KMS-11 (cell line): ENCODE measurements around the gene NRN1.
"Not testable (repeated sequence)": the region's sequence is repeated elsewhere in the genome, so short reads cannot be mapped to it uniquely, and the experiment has no call there.

Experiments
- H2AFZ ChIP-seq: fragments of 200-600 bp; sonication (generic); 2 replicates; pipeline ENCODE4 v1.6.1; 2016; ENCODE audit warnings: antibody characterized with exemption, mixed run types, low read depth
- H3K27ac ChIP-seq: fragments of 200-600 bp; sonication (generic); 2 replicates; pipeline ENCODE4 v1.6.1; 2016; ENCODE audit warnings: mild to moderate bottlenecking, mixed run types
- H3K27me3 ChIP-seq: fragments of 200-600 bp; sonication (generic); 2 replicates; pipeline ENCODE4 v1.6.1; 2017; ENCODE audit warnings: mild to moderate bottlenecking, low read depth, mixed run types, moderate library complexity; ENCODE audit not compliant: insufficient read depth
- H3K36me3 ChIP-seq: fragments of 200-600 bp; sonication (generic); 2 replicates; pipeline ENCODE4 v1.6.1; 2017; ENCODE audit warnings: mild to moderate bottlenecking, mixed run types; ENCODE audit not compliant: insufficient read depth
- H3K4me1 ChIP-seq: fragments of 200-600 bp; sonication (generic); 2 replicates; pipeline ENCODE4 v1.6.1; 2016; ENCODE audit warnings: mild to moderate bottlenecking, low read depth, mixed run types; ENCODE audit not compliant: poor library complexity, severe bottlenecking
- H3K4me2 ChIP-seq: fragments of 200-600 bp; sonication (generic); 2 replicates; pipeline ENCODE4 v1.7.0; 2016; ENCODE audit warnings: mild to moderate bottlenecking, mixed run types
- H3K4me3 ChIP-seq: fragments of 200-600 bp; sonication (generic); IDR thresholded peaks from 2 replicates; pipeline ENCODE4 v1.6.1; 2017; ENCODE audit warnings: low read depth, low read length, mixed read lengths; ENCODE audit not compliant: insufficient read depth
- H3K79me2 ChIP-seq: fragments of 200-600 bp; sonication (generic); 2 replicates; pipeline ENCODE4 v1.6.1; 2016; ENCODE audit warnings: low read depth, mixed run types; ENCODE audit not compliant: insufficient read depth
- H3K9ac ChIP-seq: fragments of 200-600 bp; sonication (generic); 2 replicates; pipeline ENCODE4 v1.6.1; 2016; ENCODE audit warnings: mild to moderate bottlenecking, mixed run types
- H4K20me1 ChIP-seq: fragments of 200-600 bp; sonication (generic); 2 replicates; pipeline ENCODE4 v1.6.1; 2016; ENCODE audit warnings: mild to moderate bottlenecking, mixed run types; ENCODE audit not compliant: insufficient read depth
- TF ChIP-seq, protein P1 (sequence below): fragments of 200-600 bp; sonication (generic); conservative IDR thresholded peaks from 2 replicates; pipeline ENCODE4 v1.6.1; 2017; ENCODE audit warnings: low read depth, mild to moderate bottlenecking, antibody characterized with exemption, low read length, moderate library complexity, mixed read lengths

The NRN1 gene

DNA sequence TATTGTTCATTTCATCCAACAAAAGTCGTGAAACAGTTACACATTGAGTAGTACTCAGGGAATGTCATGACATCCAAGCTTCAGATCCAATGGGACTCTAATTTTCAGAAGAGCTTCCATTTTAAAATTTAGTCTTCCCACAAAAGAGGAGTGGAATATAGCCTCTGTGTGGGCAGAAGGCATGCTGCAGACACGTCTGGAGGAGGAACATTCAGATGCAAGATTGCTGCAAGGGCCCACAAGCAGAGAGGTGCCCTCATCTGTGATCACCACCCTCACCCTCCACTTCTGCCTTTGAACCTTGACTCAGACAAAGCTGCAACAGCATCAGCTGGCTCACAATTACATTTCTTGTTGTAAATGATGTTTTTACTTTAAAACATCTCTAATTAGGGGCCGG is 29.9 kb downstream of the NRN1 start:
- TF ChIP-seq, protein P1, sequence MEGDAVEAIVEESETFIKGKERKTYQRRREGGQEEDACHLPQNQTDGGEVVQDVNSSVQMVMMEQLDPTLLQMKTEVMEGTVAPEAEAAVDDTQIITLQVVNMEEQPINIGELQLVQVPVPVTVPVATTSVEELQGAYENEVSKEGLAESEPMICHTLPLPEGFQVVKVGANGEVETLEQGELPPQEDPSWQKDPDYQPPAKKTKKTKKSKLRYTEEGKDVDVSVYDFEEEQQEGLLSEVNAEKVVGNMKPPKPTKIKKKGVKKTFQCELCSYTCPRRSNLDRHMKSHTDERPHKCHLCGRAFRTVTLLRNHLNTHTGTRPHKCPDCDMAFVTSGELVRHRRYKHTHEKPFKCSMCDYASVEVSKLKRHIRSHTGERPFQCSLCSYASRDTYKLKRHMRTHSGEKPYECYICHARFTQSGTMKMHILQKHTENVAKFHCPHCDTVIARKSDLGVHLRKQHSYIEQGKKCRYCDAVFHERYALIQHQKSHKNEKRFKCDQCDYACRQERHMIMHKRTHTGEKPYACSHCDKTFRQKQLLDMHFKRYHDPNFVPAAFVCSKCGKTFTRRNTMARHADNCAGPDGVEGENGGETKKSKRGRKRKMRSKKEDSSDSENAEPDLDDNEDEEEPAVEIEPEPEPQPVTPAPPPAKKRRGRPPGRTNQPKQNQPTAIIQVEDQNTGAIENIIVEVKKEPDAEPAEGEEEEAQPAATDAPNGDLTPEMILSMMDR: no peak
- no peaks in the 10 kb centered on the region for H3K36me3 ChIP-seq
- no peaks in the 10 kb centered on the region for H3K4me1 ChIP-seq
- H3K79me2 ChIP-seq: no peaks in the 10 kb centered on the region
- H3K27me3 ChIP-seq: no peaks in the 10 kb centered on the region
- no peak overlapping the region for H3K4me3 ChIP-seq
- no peak overlapping the region for H3K9ac ChIP-seq
- H2AFZ ChIP-seq: no peak overlapping the region
- no peak overlapping the region for H3K4me2 ChIP-seq
- no peak overlapping the region for H3K27ac ChIP-seq
- no peaks in the 10 kb centered on the region for H4K20me1 ChIP-seq

DNA sequence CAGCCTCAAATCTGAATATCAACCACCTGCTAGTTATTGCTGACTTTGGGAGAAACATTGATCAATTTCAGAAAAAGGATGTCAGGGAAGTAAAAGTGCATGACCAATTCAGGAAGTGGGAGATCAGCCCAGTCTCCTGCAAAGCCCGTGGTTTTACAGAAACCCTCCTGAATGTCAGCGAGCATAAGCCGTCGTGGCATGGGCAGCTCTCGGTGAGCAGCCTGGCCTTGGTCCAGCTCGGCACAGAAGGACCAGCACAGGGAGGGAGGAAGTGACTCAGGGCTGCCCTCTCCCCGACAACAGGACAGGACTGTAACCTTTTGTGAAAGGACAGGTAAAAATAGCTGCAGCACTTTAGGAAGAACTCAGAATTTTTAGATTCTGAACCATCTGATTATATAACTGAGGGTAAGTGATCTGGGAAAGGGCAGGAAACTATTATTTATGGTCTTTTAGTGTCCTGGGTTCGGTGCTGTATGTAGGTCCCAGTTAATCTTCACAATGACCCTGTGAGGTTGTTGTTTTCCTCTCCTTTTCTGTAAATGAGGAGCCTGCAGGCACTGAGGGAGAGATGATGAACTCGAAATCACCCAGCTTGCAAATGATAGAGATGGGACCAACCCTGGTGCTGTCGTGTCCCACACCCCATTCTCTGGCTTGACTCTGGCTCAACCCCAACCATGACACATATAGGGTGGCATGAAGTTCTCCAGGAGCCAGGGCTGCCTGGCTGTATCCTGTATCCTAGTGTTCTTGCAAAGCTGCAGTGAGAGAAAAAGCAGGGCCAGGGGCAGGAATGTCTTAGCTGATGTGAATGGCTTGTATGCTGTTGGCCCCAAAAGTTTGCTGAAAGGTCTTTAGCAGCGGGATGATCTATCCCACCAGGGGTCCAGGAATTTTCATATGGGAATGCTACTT is 37.6 kb downstream of the NRN1 start:
- H3K9ac ChIP-seq: no peak overlapping the region
- H3K4me2 ChIP-seq: no peak overlapping the region
- no peaks in the 10 kb centered on the region for H4K20me1 ChIP-seq
- no peak overlapping the region for H3K27ac ChIP-seq
- H3K36me3 ChIP-seq: no peaks in the 10 kb centered on the region
- no peaks in the 10 kb centered on the region for H3K79me2 ChIP-seq
- no peaks in the 10 kb centered on the region for H3K27me3 ChIP-seq
- TF ChIP-seq, protein P1: no peak
- no peaks in the 10 kb centered on the region for H3K4me1 ChIP-seq
- H2AFZ ChIP-seq: no peak overlapping the region
- H3K4me3 ChIP-seq: no peak overlapping the region

DNA sequence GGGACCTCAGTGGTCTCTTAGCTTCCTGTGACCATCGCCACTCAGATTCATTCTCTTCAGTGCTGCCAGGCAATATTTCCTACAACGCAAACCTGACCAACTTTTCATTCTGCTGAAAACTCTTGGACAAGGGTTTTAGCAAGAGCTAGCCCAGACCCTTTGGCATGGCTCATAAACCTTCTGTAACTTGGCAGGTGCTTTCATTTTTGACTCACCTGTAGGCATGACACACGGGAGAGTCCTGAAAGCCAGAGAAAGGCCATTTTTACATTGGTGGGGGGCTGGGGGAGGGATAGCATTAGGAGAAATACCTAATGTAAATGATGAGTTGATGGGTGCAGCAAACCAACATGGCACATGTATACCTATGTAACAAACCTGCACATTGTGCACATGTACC is 38.7 kb downstream of the NRN1 start:
- H3K4me2 ChIP-seq, H3K27me3 ChIP-seq, H2AFZ ChIP-seq, H3K9ac ChIP-seq, H3K4me1 ChIP-seq, H3K79me2 ChIP-seq, H3K36me3 ChIP-seq, H3K27ac ChIP-seq, H3K4me3 ChIP-seq, H4K20me1 ChIP-seq: not testable (repeated sequence)

DNA sequence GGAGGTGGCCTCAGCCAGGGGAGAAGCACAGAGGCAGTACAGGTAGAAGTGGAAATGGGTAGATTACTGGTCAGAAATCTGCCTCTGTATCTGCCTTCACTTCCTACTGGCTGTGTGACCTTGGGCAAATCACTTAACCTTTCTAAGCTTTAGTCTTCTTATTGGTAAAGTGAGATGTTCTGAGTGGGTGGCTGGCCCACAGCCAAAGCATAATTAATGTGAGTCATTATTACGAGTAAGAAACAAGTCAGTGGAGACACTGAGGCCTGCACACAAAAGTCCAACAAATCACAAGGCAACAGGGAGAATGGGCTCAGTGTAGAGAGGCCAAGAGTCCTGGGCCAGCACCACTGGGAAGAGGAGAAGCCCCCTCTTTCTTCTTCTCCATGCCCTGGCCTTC is 39.1 kb downstream of the NRN1 start:
- H2AFZ ChIP-seq: no peak overlapping the region
- H3K9ac ChIP-seq: no peak overlapping the region
- no peaks in the 10 kb centered on the region for H3K79me2 ChIP-seq
- no peak overlapping the region for H3K27ac ChIP-seq
- no peaks in the 10 kb centered on the region for H3K4me1 ChIP-seq
- no peaks in the 10 kb centered on the region for H3K36me3 ChIP-seq
- TF ChIP-seq, protein P1: no peak
- H3K4me3 ChIP-seq: no peak overlapping the region
- no peak overlapping the region for H3K4me2 ChIP-seq
- H3K27me3 ChIP-seq: no peaks in the 10 kb centered on the region
- H4K20me1 ChIP-seq: no peaks in the 10 kb centered on the region

DNA sequence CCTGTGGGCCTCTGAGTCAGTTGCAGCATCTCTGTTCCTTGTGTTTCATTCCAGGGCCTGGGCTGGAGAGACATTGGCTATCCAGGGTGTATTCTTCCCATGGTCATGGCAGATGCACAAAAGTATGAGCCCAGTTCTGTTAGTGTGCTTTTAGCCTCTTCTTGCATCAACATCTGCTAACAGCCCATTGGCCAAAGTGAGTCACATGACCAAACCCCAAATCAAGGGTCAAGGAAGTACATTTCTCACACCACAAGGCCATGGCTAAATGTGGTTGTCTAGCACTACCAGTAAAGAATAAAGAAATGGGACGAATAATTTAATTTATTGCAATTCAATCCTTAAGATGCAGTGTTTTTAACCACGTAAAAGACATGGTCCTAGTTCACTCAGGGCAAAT is 43.9 kb downstream of the NRN1 start:
- Histone ChIP-seq H3K4me1 (no peaks in the 10 kb centered on the region), H3K9ac (no peak overlapping the region), H3K27me3 (no peaks in the 10 kb centered on the region), H3K4me3 (no peak overlapping the region), H3K4me2 (no peak overlapping the region), H3K36me3 (no peaks in the 10 kb centered on the region), H4K20me1 (no peaks in the 10 kb centered on the region), H3K27ac (no peak overlapping the region), H3K79me2 (no peaks in the 10 kb centered on the region), H2AFZ (no peak overlapping the region)
- TF ChIP-seq, protein P1: no peak
